Measurements from ENCODE around the gene ABCB6. TPM values are rescaled to one million over a fixed set of nuclear protein-coding genes. Genes with fewer than 3 reads are reported as not detected.

The ABCB6 gene
- total and polyA plus RNA-seq, 2 experiments from 2014 or later = 37.7 to 59.5 TPM

GRCh38 chr2:219175928-219176817 is 42.6 kb downstream of the ABCB6 start:
- Histone ChIP-seq H3K4me1 (ENCODE audit: insufficient read depth) (peaks cover 14% of the 10 kb centered on the region), H3K9me2 (replicated peaks; ENCODE audit: insufficient read depth) (no peaks in the 10 kb centered on the region), H3K4me2 (peak overlapping the region; percentile 84), H3K36me3 (replicated peaks; ENCODE audit: insufficient read depth, low read depth) (no peaks in the 10 kb centered on the region), H3K79me2 (peaks cover 43% of the 10 kb centered on the region), H3K27ac (peak overlapping the region; percentile 98), H3K4me3 (peak overlapping the region; percentile 71), H3K9me3 (ENCODE audit: low read depth) (no peaks in the 10 kb centered on the region), H2AFZ (peak overlapping the region; percentile 75), H4K20me1 (ENCODE audit: insufficient read depth, poor library complexity, severe bottlenecking) (peaks cover 10% of the 10 kb centered on the region), H3K27me3 (no peaks in the 10 kb centered on the region)
- DNase-seq (ENCODE audit: low spot score) = peak; percentile 71
- no peak for TF ChIP-seq EZH2phosphoT487 (IDR thresholded peaks at IDR 0.05; ENCODE audit: low read depth, severe bottlenecking, unreplicated experiment)
- no peak for TF ChIP-seq EZH2 (IDR thresholded peaks at IDR 0.05; ENCODE audit: borderline replicate concordance)
- peak; percentile 12 for TF ChIP-seq CTCF (IDR thresholded peaks at IDR 0.05; ENCODE audit: poor library complexity)
- WGBS (ENCODE audit: low lambda C conversion rate, missing lambda C conversion rate) = 3% methylated on average over 32 of the region's 45 CpGs

- H3K36me3 ChIP-seq (replicated peaks; ENCODE audit: insufficient read depth, low read depth) = no peaks in the 10 kb centered on the region
- H4K20me1 ChIP-seq (ENCODE audit: insufficient read depth, poor library complexity, severe bottlenecking) = peaks cover 10% of the 10 kb centered on the region
- DNase-seq (ENCODE audit: low spot score) = no peak
- H3K9me2 ChIP-seq (replicated peaks; ENCODE audit: insufficient read depth) = no peaks in the 10 kb centered on the region
- no peaks in the 10 kb centered on the region for H3K9me3 ChIP-seq (ENCODE audit: low read depth)
- peak overlapping the region; percentile 71 for H3K4me3 ChIP-seq
- TF ChIP-seq EZH2phosphoT487 (IDR thresholded peaks at IDR 0.05; ENCODE audit: low read depth, severe bottlenecking, unreplicated experiment) = no peak
- no peak for TF ChIP-seq CTCF (IDR thresholded peaks at IDR 0.05; ENCODE audit: poor library complexity)
- TF ChIP-seq EZH2 (IDR thresholded peaks at IDR 0.05; ENCODE audit: borderline replicate concordance) = no peak
- no peaks in the 10 kb centered on the region for H3K27me3 ChIP-seq
- peaks cover 41% of the 10 kb centered on the region for H3K79me2 ChIP-seq
- H3K4me1 ChIP-seq (ENCODE audit: insufficient read depth) = peaks cover 15% of the 10 kb centered on the region
- WGBS (ENCODE audit: low lambda C conversion rate, missing lambda C conversion rate) = 91% methylated on average over 7 of the region's 7 CpGs
- H3K4me2 ChIP-seq = peak overlapping the region; percentile 84
- H3K27ac ChIP-seq = peak overlapping the region; percentile 98
- no peak overlapping the region for H2AFZ ChIP-seq
Observed at GRCh38 chr2:219175486-219175885, 43.3 kb downstream of the ABCB6 start.

- WGBS (ENCODE audit: low lambda C conversion rate, missing lambda C conversion rate) = 90% methylated on average over 7 of the region's 7 CpGs
- no peak for TF ChIP-seq EZH2phosphoT487 (IDR thresholded peaks at IDR 0.05; ENCODE audit: low read depth, severe bottlenecking, unreplicated experiment)
- TF ChIP-seq EZH2 (IDR thresholded peaks at IDR 0.05; ENCODE audit: borderline replicate concordance) = no peak
- TF ChIP-seq CTCF (IDR thresholded peaks at IDR 0.05; ENCODE audit: poor library complexity) = no peak
- no peak overlapping the region for H3K27ac ChIP-seq
- no peaks in the 10 kb centered on the region for H3K36me3 ChIP-seq (replicated peaks; ENCODE audit: insufficient read depth, low read depth)
- peaks cover 17% of the 10 kb centered on the region for H3K4me1 ChIP-seq (ENCODE audit: insufficient read depth)
- no peaks in the 10 kb centered on the region for H3K27me3 ChIP-seq
- no peaks in the 10 kb centered on the region for H3K9me3 ChIP-seq (ENCODE audit: low read depth)
- peaks cover 35% of the 10 kb centered on the region for H3K79me2 ChIP-seq
- H4K20me1 ChIP-seq (ENCODE audit: insufficient read depth, poor library complexity, severe bottlenecking) = peaks cover 10% of the 10 kb centered on the region
- H3K4me2 ChIP-seq = peak overlapping the region; percentile 84
- DNase-seq (ENCODE audit: low spot score) = no peak
- H2AFZ ChIP-seq = no peak overlapping the region
- H3K4me3 ChIP-seq = no peak overlapping the region
- no peaks in the 10 kb centered on the region for H3K9me2 ChIP-seq (replicated peaks; ENCODE audit: insufficient read depth)
Observed at GRCh38 chr2:219174801-219175200, 44.0 kb downstream of the ABCB6 start.

Data from hepatocyte (in vitro differentiated cells).